Mucosa of descending colon (tissue), 3 donors: ENCODE data around the gene KLK5. TPM values are rescaled to one million over a fixed set of nuclear protein-coding genes. Genes with fewer than 3 reads are reported as not detected.

Experiments
- ATAC-seq: fragments of 200-7000 bp; cut with Tn5 transposase; one replicate; pipeline ENCODE4 v1.9.1; 2020; ENCODE audit warnings: mild to moderate bottlenecking, moderate library complexity
- DNase-seq, 3 donors: peaks; one replicate each; pipeline ENCODE4 v3.0.0-alpha.2; 2020
- H3K36me3 ChIP-seq: fragments of 200-600 bp; one replicate; pipeline ENCODE4 v1.8.0; 2021; ENCODE audit warnings: low read depth, mild to moderate bottlenecking
- H3K4me1 ChIP-seq: fragments of 200-600 bp; one replicate; pipeline ENCODE4 v1.8.0; 2021; ENCODE audit warnings: low read depth, mild to moderate bottlenecking
- H3K4me3 ChIP-seq: fragments of 200-600 bp; one replicate; pipeline ENCODE4 v1.8.0; 2021; ENCODE audit warnings: mild to moderate bottlenecking
- H3K9me3 ChIP-seq: fragments of 200-600 bp; one replicate; pipeline ENCODE4 v1.8.0; 2021; ENCODE audit warnings: mild to moderate bottlenecking
- intact Hi-C, 2 donors: fragments of 100-400 bp; cut with DNase I in 1 of 2; cut with micrococcal nuclease in 1 of 2; formaldehyde crosslinking; loops; one replicate each; pipeline versions ENCODE4 v1.11.0 to v1.11.1; 2022; cut with DNase I, micrococcal nuclease
- total RNA-seq, 3 donors: library from RNA; stranded (reverse); fragmentation: NEBNext Ultra II Directional in 2 of 3; extraction: Animal tissue kit (Norgen Biotek cat#: 25700) in 2 of 3; gene quantifications; one replicate each; pipeline versions ENCODE4 v1.2.1 to v1.2.4, GENCODE V29; 2021 to 2023
- TF ChIP-seq, protein P1 (sequence below): fragments of 200-600 bp; IDR thresholded peaks from one replicate; pipeline ENCODE4 v1.8.0; 2022; ENCODE audit warnings: antibody characterized with exemption, mild to moderate bottlenecking
- donor health status: DM: no; HTN: no; CAD: no; lungs with moderate emphysema.
- donor health status: DM: no; HTN: no; CAD: no.
- donor health status: DM: no; HTN: yes; CAD: no.

Gene KLK5
- total RNA-seq, 3 donors from 2014 or later = not detected

DNA sequence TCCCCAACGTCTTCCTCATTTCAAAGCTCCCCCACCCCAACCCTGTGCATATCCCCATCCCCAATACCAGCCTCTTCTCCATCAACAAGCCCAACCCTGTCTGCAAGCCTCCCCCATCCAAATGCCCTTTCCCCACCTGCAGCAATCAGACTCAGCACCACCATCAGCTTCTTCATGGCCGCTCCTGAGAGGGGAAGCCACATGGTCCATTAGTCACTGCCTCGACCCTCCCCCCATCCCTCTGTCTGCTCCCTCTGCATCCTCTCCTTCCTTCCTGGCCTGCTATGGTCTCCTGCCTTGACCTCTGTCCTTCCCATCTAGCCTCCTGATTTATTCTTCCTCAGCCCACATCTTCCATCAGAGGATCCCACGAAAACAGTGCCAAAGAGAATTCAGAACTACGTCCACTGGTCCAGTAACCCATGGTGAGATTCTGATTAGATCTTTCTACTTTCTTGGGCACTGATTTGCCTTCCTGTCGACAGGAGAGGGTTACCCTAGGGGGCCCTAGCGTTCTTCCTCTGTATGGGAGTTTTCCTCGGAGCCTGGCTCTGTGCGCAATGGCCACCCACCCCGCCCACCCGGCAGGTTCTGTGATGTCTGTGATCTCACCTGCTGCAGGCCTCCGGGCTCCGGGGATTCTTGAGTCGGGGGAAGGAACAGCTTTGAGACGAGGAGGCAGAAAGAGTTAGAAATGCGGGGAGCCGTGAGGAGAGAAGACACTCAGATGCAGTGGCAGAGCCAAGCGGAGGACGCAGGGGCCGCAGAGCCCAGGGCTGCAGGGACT lies 15.3 kb upstream of the KLK5 start:
- ATAC-seq (no peak), DNase-seq (no peak)
- TF ChIP-seq, protein P1, sequence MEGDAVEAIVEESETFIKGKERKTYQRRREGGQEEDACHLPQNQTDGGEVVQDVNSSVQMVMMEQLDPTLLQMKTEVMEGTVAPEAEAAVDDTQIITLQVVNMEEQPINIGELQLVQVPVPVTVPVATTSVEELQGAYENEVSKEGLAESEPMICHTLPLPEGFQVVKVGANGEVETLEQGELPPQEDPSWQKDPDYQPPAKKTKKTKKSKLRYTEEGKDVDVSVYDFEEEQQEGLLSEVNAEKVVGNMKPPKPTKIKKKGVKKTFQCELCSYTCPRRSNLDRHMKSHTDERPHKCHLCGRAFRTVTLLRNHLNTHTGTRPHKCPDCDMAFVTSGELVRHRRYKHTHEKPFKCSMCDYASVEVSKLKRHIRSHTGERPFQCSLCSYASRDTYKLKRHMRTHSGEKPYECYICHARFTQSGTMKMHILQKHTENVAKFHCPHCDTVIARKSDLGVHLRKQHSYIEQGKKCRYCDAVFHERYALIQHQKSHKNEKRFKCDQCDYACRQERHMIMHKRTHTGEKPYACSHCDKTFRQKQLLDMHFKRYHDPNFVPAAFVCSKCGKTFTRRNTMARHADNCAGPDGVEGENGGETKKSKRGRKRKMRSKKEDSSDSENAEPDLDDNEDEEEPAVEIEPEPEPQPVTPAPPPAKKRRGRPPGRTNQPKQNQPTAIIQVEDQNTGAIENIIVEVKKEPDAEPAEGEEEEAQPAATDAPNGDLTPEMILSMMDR = no peak
- Histone ChIP-seq H3K36me3 (no peaks in the 10 kb centered on the region), H3K9me3 (no peaks in the 10 kb centered on the region), H3K4me3 (no peak overlapping the region), H3K4me1 (no peaks in the 10 kb centered on the region)
- intact Hi-C loops = no loop called here

DNA sequence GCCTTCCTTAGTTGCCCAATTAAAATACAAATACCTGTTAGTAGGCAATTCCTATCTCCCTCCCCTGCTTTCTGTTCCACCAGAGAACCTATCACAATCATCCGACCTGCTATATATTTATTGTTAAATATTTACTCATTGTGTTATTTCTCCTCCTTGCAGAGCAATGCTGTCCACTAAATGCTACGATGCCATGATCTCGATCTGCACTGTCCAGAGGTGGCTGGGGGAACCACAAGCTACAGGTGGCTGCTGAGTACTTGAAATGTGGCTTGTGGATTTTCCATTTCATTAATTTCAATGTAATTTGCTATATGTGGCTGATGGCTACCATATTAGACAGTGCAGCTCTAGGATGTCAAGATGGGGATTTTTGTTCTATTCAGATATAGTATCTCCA lies 11.4 kb upstream of the KLK5 start:
- H3K4me3 ChIP-seq = no peak overlapping the region
- H3K4me1 ChIP-seq = no peaks in the 10 kb centered on the region
- H3K36me3 ChIP-seq = no peaks in the 10 kb centered on the region
- intact Hi-C loops = no loop called here
- ATAC-seq = no peak
- TF ChIP-seq, protein P1 = no peak
- DNase-seq = no peak
- no peaks in the 10 kb centered on the region for H3K9me3 ChIP-seq

DNA sequence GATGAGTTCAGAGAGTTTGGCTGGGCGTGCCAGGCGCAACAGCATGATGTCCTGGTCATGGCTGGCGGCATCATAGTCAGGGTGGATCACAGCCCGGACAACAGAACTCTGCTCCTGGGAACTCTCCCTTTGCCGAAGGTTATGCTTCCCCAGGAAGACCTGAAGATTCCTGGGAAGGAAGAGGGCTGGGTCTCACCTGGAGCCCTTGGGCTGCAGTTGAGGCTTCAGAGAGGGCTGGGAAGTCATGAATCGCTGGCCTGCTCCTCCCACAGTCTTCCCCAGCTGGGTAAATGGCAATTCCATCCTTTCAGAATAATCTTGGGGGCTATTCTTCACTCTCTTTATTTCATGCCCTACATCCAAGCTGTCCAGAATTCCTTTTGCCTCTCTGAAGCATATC lies 10.5 kb upstream of the KLK5 start:
- DNase-seq = no peak
- no peaks in the 10 kb centered on the region for H3K36me3 ChIP-seq

DNA sequence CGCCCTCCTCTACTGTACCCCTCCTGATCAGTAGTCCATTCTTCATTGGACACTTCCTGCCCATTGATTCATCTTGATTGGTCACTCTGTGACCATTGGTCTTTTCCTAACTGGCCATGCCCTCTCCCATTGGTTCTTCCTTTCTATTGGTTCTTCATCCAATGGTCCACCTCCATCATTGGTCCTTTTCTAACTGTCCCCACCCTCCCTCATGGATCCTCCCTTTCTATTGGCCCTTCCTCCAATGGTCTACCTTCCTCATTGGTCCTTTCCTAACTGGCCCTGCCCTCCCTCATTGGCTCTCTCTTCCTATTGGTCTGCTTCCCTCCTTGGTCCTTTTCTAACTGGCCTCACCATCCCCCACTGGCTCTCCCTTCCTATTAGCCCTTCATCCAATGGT lies 9.4 kb upstream of the KLK5 start:
- intact Hi-C loops = no loop called here
- H3K4me3 ChIP-seq = no peak overlapping the region
- ATAC-seq = no peak
- H3K4me1 ChIP-seq = no peaks in the 10 kb centered on the region
- H3K9me3 ChIP-seq = no peaks in the 10 kb centered on the region
- no peak for DNase-seq
- H3K36me3 ChIP-seq = no peaks in the 10 kb centered on the region
- TF ChIP-seq, protein P1 = no peak

More for the DNA sequence above, 10.5 kb upstream of the KLK5 start:
- Histone ChIP-seq H3K4me3 (no peak overlapping the region), H3K4me1 (no peaks in the 10 kb centered on the region), H3K9me3 (no peaks in the 10 kb centered on the region)
- no peak for ATAC-seq
- intact Hi-C loops = no loop called here
- TF ChIP-seq, protein P1 = no peak

DNA sequence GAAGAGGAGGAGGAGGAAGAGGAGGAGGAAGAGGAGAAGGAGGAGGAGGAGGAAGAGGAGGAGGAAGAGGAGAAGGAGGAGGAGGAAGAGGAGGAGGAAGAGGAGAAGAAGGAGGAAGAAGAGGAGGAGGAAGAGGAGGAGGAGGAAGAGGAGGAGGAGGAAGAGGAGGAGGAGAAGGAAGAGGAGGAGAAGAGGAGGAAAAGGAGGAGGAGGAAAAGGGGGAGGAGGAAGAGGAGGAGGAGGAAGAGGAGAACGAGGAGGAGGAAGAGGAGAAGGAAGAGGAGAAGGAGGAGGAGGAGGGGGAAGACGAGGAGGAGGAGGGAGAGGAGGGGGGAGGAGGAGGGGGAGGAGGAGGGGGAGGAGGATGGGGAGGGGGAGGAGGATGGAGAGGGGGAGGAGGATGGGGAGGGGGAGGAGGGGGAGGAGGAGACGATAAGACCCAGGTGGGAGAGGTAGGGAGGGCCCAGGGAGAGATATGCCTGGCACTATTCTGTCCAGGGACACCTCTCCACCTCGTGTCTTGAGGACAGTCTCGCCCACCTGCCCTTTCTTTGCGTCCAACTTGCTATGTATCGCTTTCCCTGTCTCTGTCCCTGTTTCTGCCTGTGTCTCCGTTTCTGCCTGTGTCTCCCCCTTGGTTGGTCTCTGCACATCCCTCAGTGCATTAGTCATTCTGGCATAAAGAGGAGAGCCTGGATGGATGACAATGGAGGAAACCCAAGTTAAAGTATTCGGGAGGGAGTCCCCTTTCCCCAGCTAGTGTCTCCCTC lies 7.1 kb upstream of the KLK5 start:
- no peak for DNase-seq
- H3K4me3 ChIP-seq = no peak overlapping the region
- no peaks in the 10 kb centered on the region for H3K4me1 ChIP-seq
- intact Hi-C loops = no loop called here
- no peak for ATAC-seq
- no peaks in the 10 kb centered on the region for H3K36me3 ChIP-seq
- TF ChIP-seq, protein P1 = no peak
- no peaks in the 10 kb centered on the region for H3K9me3 ChIP-seq
